ENCODE measurements around the gene CYP19A1. TPM values are rescaled to one million over a fixed set of nuclear protein-coding genes. Genes with fewer than 3 reads are reported as not detected.

The CYP19A1 gene
- polyA plus RNA-seq, 1 donor, result 8.3 TPM

GRCh38 chr15:51172193-51172592 lies 166.2 kb downstream of the CYP19A1 start:
- no peak overlapping the region for H3K4me3 ChIP-seq (ENCODE audit: low read length)
- H3K9me3 ChIP-seq (ENCODE audit: control insufficient read depth, low read depth, low read length), result no peaks in the 10 kb centered on the region
- no peaks in the 10 kb centered on the region for H3K27me3 ChIP-seq (ENCODE audit: control insufficient read depth, insufficient read depth, low read length)
- no peak overlapping the region for H3K27ac ChIP-seq (ENCODE audit: low read length)
- H3K36me3 ChIP-seq (ENCODE audit: control insufficient read depth, insufficient read depth, low read length), result no peaks in the 10 kb centered on the region
- H3K4me1 ChIP-seq (ENCODE audit: control insufficient read depth, insufficient read depth, low read length), result no peaks in the 10 kb centered on the region
- no CpG with 5 or more reads among the region's 3 CpGs for WGBS (ENCODE audit: insufficient coverage, low lambda C conversion rate)
- DNase-seq, result no peak

DNA sequence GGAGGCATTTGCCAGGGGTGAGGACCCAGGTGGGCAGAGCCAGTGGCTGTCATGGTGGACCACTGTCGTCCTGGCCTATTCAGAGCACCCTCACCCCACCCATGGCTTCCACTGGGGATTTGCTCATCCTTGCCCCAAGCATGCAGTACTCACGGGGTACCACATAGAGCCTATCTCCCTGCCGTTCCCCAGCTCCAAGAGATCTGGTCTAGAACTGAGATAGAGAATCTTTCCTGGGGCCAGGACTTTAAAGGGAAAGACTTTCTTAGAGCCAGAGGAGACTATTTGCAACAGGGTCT lies 166.8 kb downstream of the CYP19A1 start:
- no peak overlapping the region for H3K27ac ChIP-seq (ENCODE audit: low read length)
- no peaks in the 10 kb centered on the region for H3K36me3 ChIP-seq (ENCODE audit: control insufficient read depth, insufficient read depth, low read length)
- H3K9me3 ChIP-seq (ENCODE audit: control insufficient read depth, low read depth, low read length), result no peaks in the 10 kb centered on the region
- H3K4me3 ChIP-seq (ENCODE audit: low read length), result no peak overlapping the region
- no peaks in the 10 kb centered on the region for H3K27me3 ChIP-seq (ENCODE audit: control insufficient read depth, insufficient read depth, low read length)
- H3K4me1 ChIP-seq (ENCODE audit: control insufficient read depth, insufficient read depth, low read length), result no peaks in the 10 kb centered on the region
- no peak for DNase-seq
- WGBS (ENCODE audit: insufficient coverage, low lambda C conversion rate), result no CpG with 5 or more reads among the region's 3 CpGs

GRCh38 chr15:51170882-51171633 lies 167.3 kb downstream of the CYP19A1 start:
- no peak overlapping the region for H3K4me3 ChIP-seq (ENCODE audit: low read length)
- H3K36me3 ChIP-seq (ENCODE audit: control insufficient read depth, insufficient read depth, low read length), result no peaks in the 10 kb centered on the region
- no CpG with 5 or more reads among the region's 11 CpGs for WGBS (ENCODE audit: insufficient coverage, low lambda C conversion rate)
- H3K27ac ChIP-seq (ENCODE audit: low read length), result no peak overlapping the region
- no peak for DNase-seq
- H3K4me1 ChIP-seq (ENCODE audit: control insufficient read depth, insufficient read depth, low read length), result no peaks in the 10 kb centered on the region
- H3K9me3 ChIP-seq (ENCODE audit: control insufficient read depth, low read depth, low read length), result no peaks in the 10 kb centered on the region
- H3K27me3 ChIP-seq (ENCODE audit: control insufficient read depth, insufficient read depth, low read length), result no peaks in the 10 kb centered on the region

GRCh38 chr15:51168700-51169099 lies 169.7 kb downstream of the CYP19A1 start:
- Histone ChIP-seq H3K4me3 (ENCODE audit: low read length) (no peak overlapping the region), H3K4me1 (ENCODE audit: control insufficient read depth, insufficient read depth, low read length) (no peaks in the 10 kb centered on the region), H3K27me3 (ENCODE audit: control insufficient read depth, insufficient read depth, low read length) (no peaks in the 10 kb centered on the region), H3K9me3 (ENCODE audit: control insufficient read depth, low read depth, low read length) (no peaks in the 10 kb centered on the region), H3K27ac (ENCODE audit: low read length) (no peak overlapping the region), H3K36me3 (ENCODE audit: control insufficient read depth, insufficient read depth, low read length) (no peaks in the 10 kb centered on the region)
- DNase-seq, result no peak

- H3K36me3 ChIP-seq (ENCODE audit: control insufficient read depth, insufficient read depth, low read length), result no peaks in the 10 kb centered on the region
- H3K27ac ChIP-seq (ENCODE audit: low read length), result no peak overlapping the region
- H3K4me1 ChIP-seq (ENCODE audit: control insufficient read depth, insufficient read depth, low read length), result no peaks in the 10 kb centered on the region
- H3K27me3 ChIP-seq (ENCODE audit: control insufficient read depth, insufficient read depth, low read length), result no peaks in the 10 kb centered on the region
- DNase-seq, result no peak
- no peak overlapping the region for H3K4me3 ChIP-seq (ENCODE audit: low read length)
- WGBS (ENCODE audit: insufficient coverage, low lambda C conversion rate), result 90% methylated on average over 2 of the region's 9 CpGs
- H3K9me3 ChIP-seq (ENCODE audit: control insufficient read depth, low read depth, low read length), result no peaks in the 10 kb centered on the region
These were observed 174.6 kb downstream of the CYP19A1 start for GRCh38 chr15:51163843-51164242.

GRCh38 chr15:51162865-51163762 lies 175.3 kb downstream of the CYP19A1 start:
- H3K36me3 ChIP-seq (ENCODE audit: control insufficient read depth, insufficient read depth, low read length), result no peaks in the 10 kb centered on the region
- H3K9me3 ChIP-seq (ENCODE audit: control insufficient read depth, low read depth, low read length), result no peaks in the 10 kb centered on the region
- 4% methylated on average over 4 of the region's 8 CpGs for WGBS (ENCODE audit: insufficient coverage, low lambda C conversion rate)
- no peak overlapping the region for H3K4me3 ChIP-seq (ENCODE audit: low read length)
- peak; percentile 51 to 52 for DNase-seq
- H3K27me3 ChIP-seq (ENCODE audit: control insufficient read depth, insufficient read depth, low read length), result no peaks in the 10 kb centered on the region
- no peak overlapping the region for H3K27ac ChIP-seq (ENCODE audit: low read length)
- H3K4me1 ChIP-seq (ENCODE audit: control insufficient read depth, insufficient read depth, low read length), result no peaks in the 10 kb centered on the region

DNA sequence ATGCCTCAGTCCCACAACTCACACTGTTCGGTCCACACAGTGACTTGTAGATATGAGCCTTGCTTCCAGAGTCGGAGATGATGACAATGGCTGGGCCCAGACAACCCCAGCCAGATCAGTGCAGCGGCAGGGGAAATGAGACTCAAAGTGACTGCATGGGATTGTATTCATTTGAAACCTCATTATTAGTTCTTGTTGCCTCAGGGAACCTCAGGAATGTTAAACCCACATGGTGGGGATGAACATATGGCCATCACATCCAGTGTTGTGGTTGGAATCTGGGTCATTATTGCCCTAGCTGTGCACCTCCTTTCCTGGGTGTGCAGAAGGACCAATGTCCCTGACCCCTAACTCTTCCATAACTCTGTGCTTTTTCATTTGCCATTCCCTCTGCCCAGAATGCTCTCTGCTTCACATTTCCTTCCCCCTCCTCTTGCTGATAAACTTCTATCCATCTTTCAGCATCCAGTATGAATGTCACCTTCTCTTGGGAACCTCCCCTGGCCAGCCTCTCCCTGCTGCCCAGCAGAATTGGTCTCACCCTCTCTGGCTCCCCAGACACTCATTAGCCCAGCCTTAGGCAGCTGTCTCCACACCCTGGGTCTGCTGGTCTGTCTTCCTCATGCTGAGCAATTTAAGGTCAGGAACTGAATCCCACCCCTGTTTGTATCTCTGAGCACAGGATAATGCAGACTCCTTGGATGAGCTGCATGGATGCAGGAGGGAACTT lies 176.7 kb downstream of the CYP19A1 start:
- no CpG with 5 or more reads among the region's 3 CpGs for WGBS (ENCODE audit: insufficient coverage, low lambda C conversion rate)
- Histone ChIP-seq H3K27ac (ENCODE audit: low read length) (no peak overlapping the region), H3K4me1 (ENCODE audit: control insufficient read depth, insufficient read depth, low read length) (no peaks in the 10 kb centered on the region), H3K9me3 (ENCODE audit: control insufficient read depth, low read depth, low read length) (no peaks in the 10 kb centered on the region), H3K27me3 (ENCODE audit: control insufficient read depth, insufficient read depth, low read length) (no peaks in the 10 kb centered on the region), H3K4me3 (ENCODE audit: low read length) (no peak overlapping the region), H3K36me3 (ENCODE audit: control insufficient read depth, insufficient read depth, low read length) (no peaks in the 10 kb centered on the region)
- no peak for DNase-seq

- H3K4me3 ChIP-seq (ENCODE audit: low read length), result no peak overlapping the region
- no peaks in the 10 kb centered on the region for H3K27me3 ChIP-seq (ENCODE audit: control insufficient read depth, insufficient read depth, low read length)
- H3K9me3 ChIP-seq (ENCODE audit: control insufficient read depth, low read depth, low read length), result no peaks in the 10 kb centered on the region
- no peaks in the 10 kb centered on the region for H3K36me3 ChIP-seq (ENCODE audit: control insufficient read depth, insufficient read depth, low read length)
- no peak for DNase-seq
- H3K27ac ChIP-seq (ENCODE audit: low read length), result no peak overlapping the region
- H3K4me1 ChIP-seq (ENCODE audit: control insufficient read depth, insufficient read depth, low read length), result no peaks in the 10 kb centered on the region
- WGBS (ENCODE audit: insufficient coverage, low lambda C conversion rate), result 60% methylated on average over 1 of the region's 7 CpGs
These were observed 177.9 kb downstream of the CYP19A1 start for GRCh38 chr15:51160484-51160883.
